Measurements from ENCODE around the gene GNAI3. TPM values are rescaled to one million over a fixed set of nuclear protein-coding genes. Genes with fewer than 3 reads are reported as not detected.

Gene GNAI3
- total RNA-seq, 1 donor from 2014 or later: 8.7 TPM

GRCh38 chr1:109543988-109544735 is 4.3 kb upstream of the GNAI3 start:
- no peak for DNase-seq (ENCODE audit: low read depth in 2 of 2)

- DNase-seq (ENCODE audit: low read depth in 2 of 2): peak; percentile 90 to 93
These were observed 1.9 kb upstream of the GNAI3 start for GRCh38 chr1:109546311-109547109.

- DNase-seq (ENCODE audit: low read depth in 2 of 2): peak; percentile 41 to 46
These were observed 723 bp upstream of the GNAI3 start for GRCh38 chr1:109547463-109548320.

- no peak for DNase-seq (ENCODE audit: low read depth in 2 of 2)
These were observed 8.1 kb downstream of the GNAI3 start for GRCh38 chr1:109556563-109556962.

GRCh38 chr1:109557520-109557919 is 9.1 kb downstream of the GNAI3 start:
- no peak for DNase-seq (ENCODE audit: low read depth in 2 of 2)

- no peak for DNase-seq (ENCODE audit: low read depth in 2 of 2)
These were observed 11.6 kb downstream of the GNAI3 start for GRCh38 chr1:109559995-109560394.

GRCh38 chr1:109564194-109564878 is 15.9 kb downstream of the GNAI3 start:
- DNase-seq (ENCODE audit: low read depth in 2 of 2): no peak

- DNase-seq (ENCODE audit: low read depth in 2 of 2): no peak
These were observed 16.8 kb downstream of the GNAI3 start for GRCh38 chr1:109565241-109565640.

GRCh38 chr1:109566982-109567381 is 18.6 kb downstream of the GNAI3 start:
- DNase-seq (ENCODE audit: low read depth in 2 of 2): no peak

GRCh38 chr1:109567877-109568672 is 19.7 kb downstream of the GNAI3 start:
- DNase-seq (ENCODE audit: low read depth in 2 of 2): no peak

- peak; percentile 28 to 41 for DNase-seq (ENCODE audit: low read depth in 2 of 2)
These were observed 20.9 kb downstream of the GNAI3 start for GRCh38 chr1:109569323-109569722.

GRCh38 chr1:109570414-109570813 is 22.0 kb downstream of the GNAI3 start:
- DNase-seq (ENCODE audit: low read depth in 2 of 2): peak in 1 of 2 donors; percentile 30

GRCh38 chr1:109573785-109574184 is 25.4 kb downstream of the GNAI3 start:
- no peak for DNase-seq (ENCODE audit: low read depth in 2 of 2)

- DNase-seq (ENCODE audit: low read depth in 2 of 2): peak in 1 of 2 donors; percentile 22
These were observed 30.6 kb downstream of the GNAI3 start for GRCh38 chr1:109578947-109579443.

GRCh38 chr1:109579491-109579890 is 31.1 kb downstream of the GNAI3 start:
- no peak for DNase-seq (ENCODE audit: low read depth in 2 of 2)

- DNase-seq (ENCODE audit: low read depth in 2 of 2): no peak
These were observed 33.6 kb downstream of the GNAI3 start for GRCh38 chr1:109582021-109582420.

- no peak for DNase-seq (ENCODE audit: low read depth in 2 of 2)
These were observed 36.4 kb downstream of the GNAI3 start for GRCh38 chr1:109584766-109585165.

GRCh38 chr1:109586055-109586454 is 37.6 kb downstream of the GNAI3 start:
- no peak for DNase-seq (ENCODE audit: low read depth in 2 of 2)

- no peak for DNase-seq (ENCODE audit: low read depth in 2 of 2)
These were observed 40.8 kb downstream of the GNAI3 start for GRCh38 chr1:109589177-109589576.

GRCh38 chr1:109589679-109590078 is 41.3 kb downstream of the GNAI3 start:
- DNase-seq (ENCODE audit: low read depth in 2 of 2): no peak
